GM12875 (cell line): ENCODE data around the gene CTNND2.

ENCODE experiments used
- H3K4me3 ChIP-seq: one replicate; pipeline ENCODE4 v1.5.1; 2011; ENCODE audit warnings: low read depth, low read length, control low read depth
- CTCF ChIP-seq: IDR thresholded peaks from 2 replicates; pipeline ENCODE4 v1.5.1; 2011; ENCODE audit warnings: low read depth, mild to moderate bottlenecking, control low read depth, inconsistent platforms, low read length, moderate library complexity, borderline replicate concordance; ENCODE audit not compliant: insufficient read depth

Gene CTNND2

DNA sequence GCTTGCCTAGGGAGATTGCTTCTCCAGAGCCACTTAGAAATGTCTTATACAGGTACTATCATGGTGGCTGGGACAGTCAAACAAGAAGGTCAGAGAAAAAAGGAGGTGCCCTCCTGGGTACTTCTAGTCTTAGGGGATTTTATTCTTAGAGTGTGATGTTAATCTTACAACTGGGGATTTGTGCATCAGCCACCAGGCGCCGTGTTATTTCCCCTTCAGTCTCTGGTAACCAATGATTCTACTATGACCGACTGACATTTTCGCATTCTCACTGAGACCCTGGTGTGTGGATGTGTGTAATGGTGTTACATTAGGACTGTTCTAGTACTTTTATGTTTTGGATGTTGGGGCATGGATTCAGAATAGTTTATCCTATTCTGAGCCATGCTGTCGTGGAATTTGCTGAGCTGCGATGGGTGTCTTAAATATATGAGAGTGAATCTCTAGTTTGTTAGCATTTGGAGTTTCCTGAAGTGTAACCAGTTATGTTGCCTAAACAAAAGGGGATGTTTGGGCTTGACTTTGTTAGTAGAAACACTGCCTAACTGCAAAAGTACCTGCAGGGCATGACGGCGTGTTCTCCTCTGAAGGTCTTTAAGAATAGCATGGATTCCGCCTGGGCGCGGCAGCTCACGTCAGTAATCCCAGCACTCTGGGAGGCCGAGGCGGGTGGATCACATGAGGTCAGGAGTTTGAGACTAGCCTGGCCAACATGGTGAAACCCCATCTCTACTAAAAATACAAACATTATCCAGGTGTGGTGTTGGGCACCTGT lies 968.0 kb downstream of the CTNND2 start:
- no peak overlapping the region for H3K4me3 ChIP-seq
- no peak for TF ChIP-seq CTCF

DNA sequence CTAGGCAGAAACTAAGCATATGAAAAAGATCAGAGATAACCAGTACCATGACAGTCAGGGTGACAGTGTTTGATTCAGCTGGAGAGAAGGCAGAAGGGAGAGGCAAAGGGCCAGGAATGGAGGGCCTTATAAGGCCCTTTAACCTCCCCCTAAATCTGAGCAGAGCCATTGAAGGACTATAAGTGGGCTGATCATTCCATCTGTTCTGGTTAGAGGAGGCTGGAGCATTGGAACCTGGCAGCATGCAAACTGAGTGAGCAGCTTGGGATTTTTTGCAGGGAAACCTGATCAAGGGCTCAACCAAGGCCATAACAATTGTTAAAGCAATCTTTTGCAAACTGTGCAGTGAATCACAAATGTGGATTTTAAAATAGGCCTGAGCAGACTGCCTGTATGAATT lies 968.7 kb downstream of the CTNND2 start:
- no peak overlapping the region for H3K4me3 ChIP-seq

GRCh38 chr5:10934783-10935355 lies 969.4 kb downstream of the CTNND2 start:
- H3K4me3 ChIP-seq, result no peak overlapping the region
- TF ChIP-seq CTCF, result no peak

More for the DNA sequence above, 968.7 kb downstream of the CTNND2 start:
- TF ChIP-seq CTCF, result no peak

DNA sequence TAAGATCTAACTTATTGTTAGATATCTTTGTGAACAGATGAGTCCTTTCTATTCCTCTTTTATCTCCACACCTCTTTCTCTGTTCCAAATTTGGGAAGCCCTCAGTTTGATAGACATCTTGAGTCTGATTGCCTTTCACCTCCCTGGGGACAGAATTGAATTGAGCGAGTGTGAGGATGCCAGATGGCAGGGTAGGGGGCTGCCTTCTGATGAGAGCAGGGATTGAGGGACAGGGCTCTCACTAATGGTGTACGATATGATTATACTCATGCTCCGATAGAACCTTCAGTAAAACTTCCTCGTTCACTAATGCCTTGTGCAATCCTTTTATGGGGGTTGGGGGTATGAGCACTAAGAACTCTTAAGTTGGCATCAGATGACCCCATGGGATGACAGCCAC lies 971.1 kb downstream of the CTNND2 start:
- H3K4me3 ChIP-seq, result no peak overlapping the region
- no peak for TF ChIP-seq CTCF

DNA sequence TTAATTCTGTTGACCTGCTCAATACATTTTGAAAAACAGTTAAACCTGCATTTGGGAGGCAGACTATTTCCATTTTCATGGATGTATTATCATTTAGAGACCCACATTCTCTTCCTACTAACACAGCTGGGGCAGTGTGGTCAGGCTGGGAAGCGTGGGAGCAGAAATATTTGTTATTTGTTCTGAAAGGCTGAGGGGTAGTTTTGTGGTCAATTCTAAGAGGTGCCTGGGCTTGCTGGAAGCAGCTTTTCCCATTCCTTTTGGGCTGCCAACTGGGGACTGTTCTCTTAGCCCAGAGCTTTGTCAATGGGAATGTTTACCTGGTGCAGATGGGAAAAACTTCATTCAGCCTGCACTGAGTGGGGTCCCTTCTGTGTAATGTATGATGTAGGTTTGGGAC lies 971.8 kb downstream of the CTNND2 start:
- no peak overlapping the region for H3K4me3 ChIP-seq
- TF ChIP-seq CTCF, result no peak

- no peak overlapping the region for H3K4me3 ChIP-seq
- TF ChIP-seq CTCF, result no peak
Measured at GRCh38 chr5:10927608-10928007, 976.6 kb downstream of the CTNND2 start.

GRCh38 chr5:10923310-10923709 lies 980.9 kb downstream of the CTNND2 start:
- no peak overlapping the region for H3K4me3 ChIP-seq
- no peak for TF ChIP-seq CTCF
